HCT116 (cell line): ENCODE measurements around the gene ZBTB7C.

ENCODE experiments used
- EZH2 ChIP-seq: fragments of 200-600 bp; sonication (generic); IDR thresholded peaks from 2 replicates; pipeline ENCODE4 v1.6.1; 2017; ENCODE audit warnings: antibody characterized with exemption, mixed run types
- RAD21 ChIP-seq: IDR thresholded peaks from 2 replicates; pipeline ENCODE4 v1.6.1; 2012; ENCODE audit warnings: low read depth, mild to moderate bottlenecking

DNA sequence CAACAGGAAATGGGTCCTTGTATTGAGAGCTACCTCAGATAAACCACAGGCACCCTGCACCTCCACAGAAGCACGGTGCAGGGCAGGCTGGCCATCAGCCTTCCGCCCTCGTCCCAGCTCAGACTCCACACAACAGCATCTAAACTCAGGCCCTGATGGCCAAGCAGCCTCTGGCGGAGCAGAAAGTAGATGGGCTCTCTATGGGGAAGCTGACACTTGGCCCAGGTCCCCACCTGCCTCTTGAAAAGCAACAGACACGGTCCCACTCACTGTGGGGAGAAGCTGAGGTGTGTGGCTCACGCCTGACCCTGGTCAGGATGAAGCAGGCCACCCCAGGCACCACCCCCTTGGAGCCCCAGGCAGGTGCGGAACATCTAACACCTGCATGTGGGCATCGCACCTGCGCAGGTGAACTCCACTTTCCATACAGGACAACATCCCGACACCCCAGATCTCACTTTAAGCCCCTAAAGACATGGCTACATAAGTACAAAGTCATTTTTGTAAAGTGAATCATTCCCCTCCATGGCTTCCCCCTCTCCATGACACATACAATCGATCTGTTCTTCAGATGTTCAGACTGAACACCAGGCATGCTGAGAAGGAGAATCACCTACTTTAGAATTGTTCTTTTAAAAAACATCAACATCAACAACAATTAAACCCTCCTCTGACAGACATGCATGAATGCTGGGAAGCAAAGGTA is 208.4 kb downstream of the ZBTB7C start:
- TF ChIP-seq EZH2 (no peak), RAD21 (no peak)
